GM19324 (cell line): ENCODE data around the gene ACTL7B.

Experiments
- ATAC-seq: cut with Tn5 transposase; IDR thresholded peaks from one replicate; pipeline ENCODE4 v1.9.1; 2021; ENCODE audit warnings: mild to moderate bottlenecking, moderate library complexity; ENCODE audit not compliant: unreplicated experiment, low FRiP score

Gene ACTL7B

GRCh38 chr9:108809269-108809668 is 46.5 kb downstream of the ACTL7B start:
- no peak for ATAC-seq
